GM18502 (cell line): Measurements from ENCODE around the gene AGBL5.

Source experiments
- ATAC-seq: cut with Tn5 transposase; IDR thresholded peaks from one replicate; pipeline ENCODE4 v1.9.1; 2021; ENCODE audit warnings: mild to moderate bottlenecking; ENCODE audit not compliant: unreplicated experiment, poor library complexity

The AGBL5 gene

DNA sequence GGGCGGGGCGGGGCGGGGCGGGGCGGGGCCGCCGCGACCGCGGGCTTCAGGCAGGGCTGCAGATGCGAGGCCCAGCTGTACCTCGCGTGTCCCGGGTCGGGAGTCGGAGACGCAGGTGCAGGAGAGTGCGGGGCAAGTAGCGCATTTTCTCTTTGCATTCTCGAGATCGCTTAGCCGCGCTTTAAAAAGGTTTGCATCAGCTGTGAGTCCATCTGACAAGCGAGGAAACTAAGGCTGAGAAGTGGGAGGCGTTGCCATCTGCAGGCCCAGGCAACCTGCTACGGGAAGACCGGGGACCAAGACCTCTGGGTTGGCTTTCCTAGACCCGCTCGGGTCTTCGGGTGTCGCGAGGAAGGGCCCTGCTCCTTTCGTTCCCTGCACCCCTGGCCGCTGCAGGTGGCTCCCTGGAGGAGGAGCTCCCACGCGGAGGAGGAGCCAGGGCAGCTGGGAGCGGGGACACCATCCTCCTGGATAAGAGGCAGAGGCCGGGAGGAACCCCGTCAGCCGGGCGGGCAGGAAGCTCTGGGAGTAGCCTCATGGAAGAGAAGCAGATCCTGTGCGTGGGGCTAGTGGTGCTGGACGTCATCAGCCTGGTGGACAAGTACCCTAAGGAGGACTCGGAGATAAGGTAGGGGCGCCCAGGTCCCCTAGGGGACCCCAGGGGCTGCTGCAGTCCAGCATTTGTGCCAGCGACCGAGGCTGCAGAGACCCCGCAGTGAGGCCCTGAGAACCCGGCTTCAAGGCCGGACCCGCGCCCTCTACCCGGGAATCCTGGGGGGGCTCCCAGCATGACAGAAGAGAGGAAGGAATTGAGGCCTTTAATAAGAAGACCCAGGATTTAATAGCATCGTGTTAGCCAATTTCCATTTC, 35.5 kb downstream of the AGBL5 start, which contains the start of gene KHK:
TSS of gene KHK (plus strand) at position 49 of the 870 bp plus-strand sequence. CDS start at position 537, 488 bp downstream.
- ATAC-seq = peak; percentile 5

DNA sequence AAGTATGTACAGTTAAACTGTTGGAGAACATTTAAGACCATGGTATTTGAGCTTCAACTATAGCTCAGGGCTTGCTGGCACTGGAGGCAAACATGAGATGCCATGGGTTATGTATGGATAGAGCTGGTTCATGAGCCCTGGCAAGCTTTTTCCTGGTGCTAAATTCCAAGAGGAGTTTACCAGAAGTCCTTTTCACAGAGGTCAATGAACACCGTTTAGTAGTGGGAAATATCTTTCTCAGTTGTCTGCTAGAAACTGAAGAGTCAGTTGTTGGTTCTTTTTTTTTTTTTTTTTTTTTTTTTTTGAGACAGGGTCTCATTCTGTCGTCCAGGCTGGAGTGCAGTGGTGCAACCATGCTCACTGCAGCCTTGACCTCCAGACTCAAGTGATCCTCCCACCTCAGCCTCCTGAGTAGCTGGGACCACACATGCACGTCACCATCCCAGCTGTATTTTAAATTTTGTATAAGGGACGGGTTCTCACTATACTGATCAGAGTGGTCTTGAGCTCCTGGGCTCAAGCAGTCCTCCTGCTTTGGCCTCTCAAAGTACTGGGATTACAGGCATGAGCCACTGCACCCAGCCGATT, 36.4 kb downstream of the AGBL5 start:
- ATAC-seq = no peak

DNA sequence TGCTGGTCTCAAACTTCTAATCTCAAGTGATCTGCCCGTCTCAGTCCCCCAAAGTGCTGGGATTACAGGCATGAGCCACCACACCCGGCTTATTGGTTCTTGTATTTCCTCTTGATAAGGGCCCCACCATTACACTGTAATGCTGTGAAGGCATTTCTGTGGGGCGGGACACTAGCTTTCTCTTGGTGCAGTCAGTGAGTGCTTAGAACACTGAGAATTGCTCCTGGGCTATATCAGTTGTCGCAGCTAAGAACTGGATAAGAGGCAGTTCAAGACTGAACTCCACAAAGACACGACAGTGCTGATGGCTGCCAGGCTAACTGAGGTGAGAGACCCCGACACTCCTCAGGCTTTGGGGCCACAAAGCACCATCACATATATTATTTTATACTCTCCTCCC, 37.2 kb downstream of the AGBL5 start:
- ATAC-seq = no peak

DNA sequence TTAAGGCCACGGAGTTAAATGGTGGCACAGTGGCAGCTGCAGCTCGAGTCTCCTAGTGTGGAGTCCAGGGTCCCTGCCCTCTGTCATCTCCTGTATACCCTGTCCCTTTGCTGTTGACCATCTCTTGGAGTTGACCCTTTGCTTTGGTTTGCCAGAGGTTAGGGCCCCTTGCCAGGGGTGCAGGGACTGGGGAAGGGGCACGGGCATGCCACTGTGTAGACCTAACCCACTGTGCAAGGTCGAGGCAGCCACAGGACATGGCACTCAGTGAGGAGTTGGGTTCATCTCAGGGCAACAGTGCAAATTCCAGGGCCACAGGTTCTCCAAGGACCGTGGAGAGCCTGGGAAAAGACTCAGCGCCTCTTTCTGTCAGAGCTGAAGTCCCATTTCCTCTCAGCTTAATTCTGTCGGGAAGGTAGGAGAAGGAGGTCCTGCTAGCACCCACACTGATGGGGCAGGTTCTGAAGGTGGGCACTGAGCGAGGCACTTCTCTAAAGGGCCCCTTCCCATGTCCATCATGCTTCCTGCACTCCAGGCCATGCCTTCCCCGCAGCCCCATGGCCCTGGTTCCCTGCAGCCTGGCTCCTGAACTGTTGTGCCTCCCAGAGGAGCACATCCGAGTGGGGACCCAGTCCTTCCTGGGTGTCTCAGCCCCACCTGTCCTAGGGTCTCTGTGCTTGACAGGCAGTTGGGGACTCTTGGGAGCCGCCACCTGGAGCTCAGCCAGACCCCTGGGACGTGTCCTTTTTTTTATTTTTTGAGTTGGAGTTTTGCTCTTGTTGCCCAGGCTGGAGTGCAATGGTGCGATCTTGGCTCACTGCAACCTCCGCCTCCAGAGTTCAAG, 37.9 kb downstream of the AGBL5 start:
- no peak for ATAC-seq

DNA sequence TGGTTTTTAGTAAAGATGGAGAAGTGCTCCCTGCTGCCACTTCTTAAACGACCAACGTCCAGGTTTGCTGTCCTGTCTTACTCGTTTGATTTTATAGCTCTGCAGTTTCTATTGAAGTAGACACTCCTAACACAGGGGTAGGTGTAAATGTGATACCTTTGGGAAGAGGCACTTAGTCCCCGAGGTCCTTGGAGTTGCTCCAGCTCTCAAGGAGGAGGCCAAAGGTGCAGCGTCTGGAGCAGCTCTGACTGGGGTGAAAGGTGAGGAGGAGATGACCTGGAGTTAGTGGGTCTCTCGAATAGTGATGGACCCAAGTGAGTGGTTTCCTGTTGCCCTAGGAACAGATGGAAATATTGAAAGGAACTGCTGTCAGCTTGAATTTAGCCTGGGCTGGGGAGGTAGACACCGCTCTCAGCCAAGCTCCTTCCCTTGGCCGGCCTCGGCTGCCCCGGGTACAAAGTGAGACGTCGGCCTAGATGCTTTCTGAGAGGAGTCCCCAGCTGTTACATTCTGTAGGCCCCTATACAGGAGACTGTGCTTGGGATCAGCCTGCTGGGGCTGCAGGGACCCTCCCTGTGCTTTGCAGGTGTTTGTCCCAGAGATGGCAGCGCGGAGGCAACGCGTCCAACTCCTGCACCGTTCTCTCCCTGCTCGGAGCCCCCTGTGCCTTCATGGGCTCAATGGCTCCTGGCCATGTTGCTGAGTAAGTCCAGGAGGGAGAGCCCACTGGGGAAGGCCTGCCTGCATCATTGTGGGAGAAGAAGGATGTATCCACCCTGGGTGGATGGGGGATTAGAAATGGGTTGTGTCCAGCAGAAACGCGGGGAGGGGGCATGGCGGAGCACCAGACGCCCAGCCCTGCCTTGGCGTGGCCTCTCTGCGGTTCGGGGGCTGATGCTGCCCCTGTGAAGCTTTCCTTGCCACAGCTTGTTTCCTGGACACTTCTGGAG, 40.6 kb downstream of the AGBL5 start:
- no peak for ATAC-seq

DNA sequence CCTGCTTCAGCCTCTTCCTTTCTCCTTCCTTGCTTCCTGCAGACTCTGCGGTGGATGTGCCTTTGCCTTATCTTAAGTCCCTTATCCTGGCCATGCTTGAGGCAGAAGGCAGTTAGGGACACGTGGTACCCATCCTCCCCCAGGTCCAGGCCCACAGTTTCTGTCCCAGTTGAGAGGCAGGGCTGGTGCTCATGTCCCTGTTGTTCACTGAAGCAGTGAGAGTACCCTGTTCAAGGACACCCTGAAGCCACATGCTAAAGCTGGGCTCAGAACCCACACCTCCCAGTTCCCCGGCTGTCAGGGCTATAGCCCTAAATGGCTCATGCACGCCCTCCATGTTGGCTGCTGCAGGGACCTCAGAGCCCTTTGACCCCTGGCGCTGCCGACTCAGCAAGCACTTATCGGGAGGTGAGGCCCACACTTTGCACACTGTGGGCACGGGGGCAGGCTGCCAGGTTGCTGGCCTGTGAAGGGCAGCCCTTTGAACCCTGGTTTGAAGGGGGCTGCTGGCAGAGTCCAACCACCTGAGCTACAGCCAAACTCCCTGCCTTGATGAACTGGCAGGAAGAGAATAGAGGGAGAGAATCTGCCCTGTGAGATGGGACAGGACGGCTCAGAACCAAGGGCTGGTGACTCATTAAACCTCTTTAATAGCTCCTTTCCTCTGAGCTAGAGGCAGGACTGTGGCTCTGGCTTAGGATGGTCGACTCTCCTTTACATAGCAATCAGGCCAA, 41.4 kb downstream of the AGBL5 start:
- ATAC-seq = no peak

DNA sequence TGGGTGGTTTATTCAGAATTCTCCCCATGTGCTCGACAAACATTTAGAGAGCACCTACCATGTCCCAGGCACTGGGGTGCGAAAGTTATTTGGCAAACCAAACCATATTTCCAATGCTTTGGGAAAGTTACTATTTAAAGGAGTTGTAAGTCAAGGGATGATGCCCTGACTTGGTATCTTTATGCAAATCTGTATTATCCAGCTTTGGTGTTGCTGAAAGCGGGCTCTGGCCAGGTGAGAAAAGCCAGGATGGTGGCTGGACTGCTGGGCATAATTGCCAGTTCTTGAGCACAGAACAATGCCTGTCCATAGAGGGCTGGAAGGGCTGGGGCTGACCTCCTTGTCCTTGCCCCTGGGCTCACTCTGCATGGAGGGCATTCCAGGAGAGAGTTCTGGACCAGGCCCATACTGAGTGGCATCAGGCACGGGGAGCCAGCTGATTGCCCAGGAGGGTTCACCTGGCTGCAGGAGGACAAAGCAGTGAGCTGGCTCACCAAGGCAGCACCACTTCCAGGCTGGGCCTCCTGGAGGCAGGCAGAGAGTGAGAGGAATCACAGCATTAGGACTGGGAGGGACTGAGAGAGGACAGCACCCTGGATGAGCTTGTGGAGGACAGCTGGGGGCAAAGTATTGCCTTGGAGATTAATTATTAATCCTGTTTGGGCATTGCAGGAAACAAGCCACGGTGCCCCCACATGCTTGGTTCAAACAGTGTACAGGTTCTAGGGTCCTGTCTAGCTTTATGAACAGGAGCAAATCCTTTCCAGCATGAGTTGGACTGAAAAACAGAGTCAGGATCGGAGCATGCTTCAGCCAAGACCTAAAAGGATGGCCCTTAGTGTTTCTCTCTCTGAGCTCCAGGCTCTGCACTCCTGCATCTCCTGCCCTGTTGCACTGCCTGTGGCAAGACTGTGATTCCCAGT, 42.2 kb downstream of the AGBL5 start:
- no peak for ATAC-seq

DNA sequence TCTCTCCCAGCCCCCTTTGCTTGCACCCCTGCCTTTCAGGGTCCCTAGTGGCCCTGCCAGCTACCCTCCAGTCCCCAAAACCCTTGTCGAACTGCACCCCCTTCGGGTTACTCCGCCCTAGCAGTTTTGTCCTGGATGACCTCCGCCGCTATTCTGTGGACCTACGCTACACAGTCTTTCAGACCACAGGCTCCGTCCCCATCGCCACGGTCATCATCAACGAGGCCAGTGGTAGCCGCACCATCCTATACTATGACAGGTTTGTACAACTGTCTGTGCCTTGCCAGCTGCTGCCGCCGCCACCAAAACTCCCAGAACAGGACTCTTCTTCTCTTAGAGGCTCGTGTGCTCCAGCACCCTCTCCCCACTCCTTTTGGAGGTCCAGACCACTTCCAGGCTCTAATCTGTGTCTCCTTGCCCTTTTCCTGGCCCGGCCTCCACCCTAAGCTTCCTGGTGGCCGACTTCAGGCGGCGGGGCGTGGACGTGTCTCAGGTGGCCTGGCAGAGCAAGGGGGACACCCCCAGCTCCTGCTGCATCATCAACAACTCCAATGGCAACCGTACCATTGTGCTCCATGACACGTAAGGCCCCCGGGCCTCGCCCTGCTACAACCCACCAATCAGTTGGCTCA, 43.0 kb downstream of the AGBL5 start:
- no peak for ATAC-seq

DNA sequence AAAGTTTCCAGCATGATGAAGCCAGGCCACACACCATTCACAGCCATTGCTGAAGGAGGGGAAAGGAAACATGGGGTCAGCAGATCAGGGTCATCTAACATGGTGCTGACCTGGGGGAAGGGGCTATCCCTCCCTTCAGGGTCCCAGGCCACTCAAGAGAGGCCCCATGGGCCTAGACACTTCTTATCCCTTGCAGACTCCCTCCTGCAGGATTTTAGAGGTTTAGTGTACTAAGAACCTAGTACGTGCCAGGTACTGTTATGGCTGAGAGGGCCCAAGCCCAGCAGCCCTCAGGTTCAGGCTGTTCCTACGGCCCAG, 43.9 kb downstream of the AGBL5 start:
- no peak for ATAC-seq

DNA sequence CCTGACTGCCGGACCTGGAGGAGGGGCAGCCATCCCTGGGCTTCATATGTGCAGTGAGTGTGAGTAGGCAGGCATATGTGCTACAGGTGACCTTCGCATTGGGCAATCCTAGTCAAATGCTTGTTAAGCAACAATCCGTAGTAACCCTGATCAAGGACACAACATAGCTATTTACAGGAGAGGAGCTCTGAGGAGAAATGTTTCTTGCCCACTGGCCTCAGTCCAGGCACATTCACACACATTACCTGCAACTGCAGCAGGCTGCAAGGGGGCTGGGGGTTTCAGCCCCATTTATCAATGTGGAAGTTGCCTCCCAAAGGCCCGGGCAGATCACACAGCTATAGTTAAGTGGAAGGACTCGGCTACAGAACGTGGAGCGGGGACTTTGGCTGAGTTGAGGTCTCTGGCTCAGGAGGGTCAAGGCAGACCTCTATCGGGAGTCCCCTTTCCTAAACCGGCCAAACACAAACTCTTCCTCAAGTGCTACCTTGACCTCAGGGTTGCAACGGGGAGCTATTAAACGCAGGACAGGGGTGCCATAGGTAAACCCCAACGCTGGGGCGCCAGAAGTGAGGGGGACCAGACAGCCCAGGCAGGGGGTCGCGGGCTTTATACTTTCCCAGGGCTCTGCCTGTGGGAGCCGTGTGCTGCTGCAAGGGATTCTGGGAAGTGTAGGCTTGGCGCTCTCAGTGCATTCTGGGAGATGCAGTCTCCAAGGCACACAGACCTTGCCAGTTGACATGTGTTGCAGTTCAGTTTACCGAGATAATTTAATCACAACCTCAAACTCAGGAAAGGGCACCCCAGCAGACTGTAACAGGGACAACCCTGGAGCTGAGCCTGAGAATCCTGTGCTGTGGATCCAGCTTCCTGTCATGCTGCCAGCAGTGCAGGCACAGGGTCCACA, 44.5 kb downstream of the AGBL5 start:
- ATAC-seq = no peak

DNA sequence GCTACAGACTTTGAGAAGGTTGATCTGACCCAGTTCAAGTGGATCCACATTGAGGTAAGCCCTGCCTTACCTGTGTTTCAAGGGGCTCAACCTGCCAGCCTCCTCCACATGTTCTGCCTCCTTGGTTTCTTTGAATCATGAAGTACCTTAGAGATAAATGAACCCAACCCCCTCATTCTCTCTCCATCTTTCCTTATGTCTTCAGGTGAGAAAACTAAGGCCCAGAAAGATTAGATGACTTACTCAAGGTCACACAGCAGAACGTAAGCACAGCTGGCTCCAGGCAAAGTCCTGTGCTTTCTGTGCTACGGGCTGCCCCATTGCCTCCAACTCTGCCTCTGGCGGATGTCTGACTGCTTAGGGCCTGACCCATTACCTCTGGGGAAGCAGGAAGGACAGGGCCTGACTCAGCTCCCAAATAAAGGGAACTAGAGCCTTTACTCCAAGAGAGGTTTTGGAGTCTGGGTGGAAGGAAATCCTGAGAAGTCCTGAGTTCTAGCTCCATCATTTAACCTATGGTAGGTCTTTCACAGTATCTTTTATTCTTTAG, 45.4 kb downstream of the AGBL5 start:
- ATAC-seq = no peak

DNA sequence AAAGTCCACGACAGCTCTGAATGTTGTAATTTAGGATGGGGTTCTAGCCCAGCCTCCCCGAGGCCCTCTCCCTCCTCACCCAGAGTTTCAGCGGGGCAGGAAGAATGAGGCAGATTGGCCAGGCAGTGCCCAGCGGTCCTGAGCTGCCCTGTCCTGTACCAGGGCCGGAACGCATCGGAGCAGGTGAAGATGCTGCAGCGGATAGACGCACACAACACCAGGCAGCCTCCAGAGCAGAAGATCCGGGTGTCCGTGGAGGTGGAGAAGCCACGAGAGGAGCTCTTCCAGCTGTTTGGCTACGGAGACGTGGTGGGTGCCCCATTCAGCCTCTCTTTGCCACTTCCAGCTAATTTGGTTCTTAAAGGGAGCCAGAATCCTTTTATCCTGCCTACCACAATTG, 45.9 kb downstream of the AGBL5 start:
- ATAC-seq = no peak

DNA sequence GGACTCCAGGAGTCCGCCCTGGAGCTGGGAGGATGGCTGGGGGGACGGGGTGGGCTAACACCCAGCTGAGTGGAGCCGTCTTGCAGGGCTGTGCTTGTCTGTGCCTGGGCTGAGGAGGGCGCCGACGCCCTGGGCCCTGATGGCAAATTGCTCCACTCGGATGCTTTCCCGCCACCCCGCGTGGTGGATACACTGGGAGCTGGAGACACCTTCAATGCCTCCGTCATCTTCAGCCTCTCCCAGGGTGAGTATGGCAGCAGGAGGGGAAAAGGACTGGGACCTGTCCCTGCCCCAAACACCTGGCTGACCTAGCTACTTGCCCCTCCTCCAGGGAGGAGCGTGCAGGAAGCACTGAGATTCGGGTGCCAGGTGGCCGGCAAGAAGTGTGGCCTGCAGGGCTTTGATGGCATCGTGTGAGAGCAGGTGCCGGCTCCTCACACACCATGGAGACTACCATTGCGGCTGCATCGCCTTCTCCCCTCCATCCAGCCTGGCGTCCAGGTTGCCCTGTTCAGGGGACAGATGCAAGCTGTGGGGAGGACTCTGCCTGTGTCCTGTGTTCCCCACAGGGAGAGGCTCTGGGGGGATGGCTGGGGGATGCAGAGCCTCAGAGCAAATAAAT, 48.0 kb downstream of the AGBL5 start:
- ATAC-seq = no peak

DNA sequence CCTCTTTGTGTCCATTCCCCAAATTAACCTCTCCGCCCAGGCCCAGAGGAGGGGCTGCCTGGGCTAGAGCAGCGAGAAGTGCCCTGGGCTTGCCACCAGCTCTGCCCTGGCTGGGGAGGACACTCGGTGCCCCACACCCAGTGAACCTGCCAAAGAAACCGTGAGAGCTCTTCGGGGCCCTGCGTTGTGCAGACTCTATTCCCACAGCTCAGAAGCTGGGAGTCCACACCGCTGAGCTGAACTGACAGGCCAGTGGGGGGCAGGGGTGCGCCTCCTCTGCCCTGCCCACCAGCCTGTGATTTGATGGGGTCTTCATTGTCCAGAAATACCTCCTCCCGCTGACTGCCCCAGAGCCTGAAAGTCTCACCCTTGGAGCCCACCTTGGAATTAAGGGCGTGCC, 48.6 kb downstream of the AGBL5 start:
- ATAC-seq = no peak

DNA sequence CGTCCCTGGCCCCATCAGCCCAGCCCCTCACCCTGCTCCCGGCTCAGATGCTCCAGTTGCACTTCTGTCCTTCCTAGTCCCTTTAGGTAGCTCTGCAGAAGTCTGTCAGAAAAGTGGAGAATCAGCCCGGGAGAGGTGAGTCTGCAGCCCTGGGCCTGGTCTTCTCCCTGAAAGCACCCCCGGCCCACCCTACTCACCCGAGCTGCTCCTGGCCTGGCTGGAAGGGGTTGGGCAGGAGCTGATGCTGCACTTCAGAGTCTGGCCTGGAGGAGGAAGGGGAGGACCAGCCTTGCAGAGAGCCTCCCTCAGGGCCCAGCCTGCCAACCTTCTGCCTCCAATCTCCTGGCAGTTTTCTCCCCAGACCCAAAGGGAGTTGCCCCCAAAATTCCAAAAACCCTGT, 50.9 kb downstream of the AGBL5 start:
- no peak for ATAC-seq

DNA sequence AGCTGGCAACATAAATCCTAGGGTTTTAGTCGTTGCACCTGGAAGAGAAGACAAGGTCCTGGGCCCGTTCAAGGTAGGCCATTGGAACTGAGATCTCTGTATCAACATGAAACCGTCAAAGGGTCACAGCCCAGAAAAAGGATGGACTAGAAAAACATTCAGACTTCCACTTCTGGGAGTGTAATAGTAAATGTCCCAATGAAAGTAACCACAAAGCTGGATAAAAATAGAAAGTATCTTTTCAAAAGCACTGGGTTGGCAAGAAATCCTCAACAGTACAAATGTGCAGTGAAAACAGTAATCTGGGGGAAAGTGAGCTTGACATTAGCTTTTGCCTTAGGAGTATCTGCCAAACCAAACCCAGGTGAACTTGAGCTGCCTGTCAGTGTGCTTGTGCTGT, 54.5 kb downstream of the AGBL5 start:
- ATAC-seq = no peak
